Prostate gland (tissue), 2 donors: Measurements from ENCODE around the gene SLC38A1. TPM values are rescaled to one million over a fixed set of nuclear protein-coding genes. Genes with fewer than 3 reads are reported as not detected.
A peak's percentile ranks its signal among the peaks of the same experiment; 100 is the strongest.
"Not testable (repeated sequence)": the region's sequence is repeated elsewhere in the genome, so short reads cannot be mapped to it uniquely, and the experiment has no call there.

Experiments used
- DNase-seq: peaks from one replicate; pipeline ENCODE4 v3.0.0-alpha.2; 2019; ENCODE audit warnings: low spot score
- H3K27ac ChIP-seq, 2 donors: fragments of 200-600 bp; sonication (generic); 2 replicates each; pipeline ENCODE4 v1.5.1; 2017 to 2019
- H3K27me3 ChIP-seq: fragments of 200-600 bp; sonication (generic); replicated peaks from 2 replicates; pipeline ENCODE4 v1.5.1; 2019; ENCODE audit not compliant: insufficient read depth
- H3K36me3 ChIP-seq, 2 donors: fragments of 200-600 bp; sonication (generic); 1 replicate in 1 of 2; 2 replicates in 1 of 2; pipeline versions ENCODE4 v1.5.1 to v1.8.1; 2017 to 2019
- H3K4me1 ChIP-seq: fragments of 200-600 bp; sonication (generic); replicated peaks from 2 replicates; pipeline ENCODE4 v1.5.1; 2019
- H3K4me3 ChIP-seq, 2 donors: fragments of 200-600 bp; sonication (generic); 2 replicates each; pipeline ENCODE4 v1.5.1; 2017 to 2019
- H3K9me3 ChIP-seq: fragments of 200-600 bp; sonication (generic); 2 replicates; pipeline ENCODE4 v1.5.1; 2017
- CTCF ChIP-seq, 4 experiments: fragments of 200-600 bp in 2 of 4; fragments of 450-650 bp in 2 of 4; sonication (generic) in 2 of 4; IDR thresholded peaks; 1 replicate in 3 of 4; 2 replicates in 1 of 4; pipeline ENCODE4 v1.5.1; 2016 to 2019; ENCODE audit warnings: antibody characterized with exemption in 4 of 4, mild to moderate bottlenecking in 2 of 4, moderate library complexity in 2 of 4
- POLR2A ChIP-seq: fragments of 450-650 bp; IDR thresholded peaks from one replicate; pipeline ENCODE4 v1.6.1; 2016; ENCODE audit warnings: antibody characterized with exemption, mild to moderate bottlenecking
- POLR2AphosphoS5 ChIP-seq: sonication (generic); formaldehyde crosslinking; IDR thresholded peaks from one replicate; pipeline ENCODE4 v1.6.1; 2017; ENCODE audit warnings: antibody characterized with exemption
- WGBS: methylation state at CpG from one replicate; pipeline ENCODE4 v1.1.5; 2018; 5-methylcytosine and 5-hydroxymethylcytosine counted together
- intact Hi-C: fragments of 100-400 bp; cut with DNase I; formaldehyde crosslinking; loops from one replicate; pipeline ENCODE4 v1.14.2; 2022
- total RNA-seq, 2 donors: library from RNA; depleted of rRNA; stranded (reverse); fragments of >200 nt; gene quantifications; one replicate each; pipeline ENCODE4 v1.1.0, GENCODE V29; 2016

Gene SLC38A1
- total RNA-seq, 2 donors from 2014 or later = 24.1 to 45.1 TPM

GRCh38 chr12:46256942-46257341 is 11.9 kb downstream of the SLC38A1 start:
- H3K27me3 ChIP-seq = no peaks in the 10 kb centered on the region
- no peak for TF ChIP-seq POLR2A
- TF ChIP-seq POLR2AphosphoS5 = no peak
- TF ChIP-seq CTCF (IDR thresholded peaks at IDR 0.05) = no peak
- H3K4me3 ChIP-seq = no peak overlapping the region
- 65% methylated on average over 3 of the region's 3 CpGs for WGBS
- H3K27ac ChIP-seq = no peak overlapping the region
- H3K36me3 ChIP-seq = no peaks in the 10 kb centered on the region
- no peak for DNase-seq
- intact Hi-C loops = no loop called here
- no peaks in the 10 kb centered on the region for H3K9me3 ChIP-seq
- H3K4me1 ChIP-seq = no peaks in the 10 kb centered on the region

GRCh38 chr12:46253544-46254162 is 15.2 kb downstream of the SLC38A1 start:
- Histone ChIP-seq H3K4me1 (no peaks in the 10 kb centered on the region), H3K27ac (no peak overlapping the region), H3K9me3 (no peaks in the 10 kb centered on the region), H3K36me3 (no peaks in the 10 kb centered on the region), H3K27me3 (no peaks in the 10 kb centered on the region), H3K4me3 (no peak overlapping the region)
- WGBS = 98% methylated on average over 2 of the region's 2 CpGs
- intact Hi-C loops = no loop called here
- TF ChIP-seq POLR2A = no peak
- DNase-seq = no peak

- intact Hi-C loops, H3K4me3 ChIP-seq, DNase-seq, H3K36me3 ChIP-seq, H3K27ac ChIP-seq, H3K27me3 ChIP-seq, H3K9me3 ChIP-seq, H3K4me1 ChIP-seq: not testable (repeated sequence)
- 96% methylated on average over 5 of the region's 5 CpGs for WGBS
Observed at GRCh38 chr12:46251994-46252393, 16.8 kb downstream of the SLC38A1 start.

- intact Hi-C loops, H3K36me3 ChIP-seq: not testable (repeated sequence)
- WGBS = 82% methylated on average over 4 of the region's 4 CpGs
Observed at GRCh38 chr12:46249960-46250359, 18.9 kb downstream of the SLC38A1 start.

GRCh38 chr12:46246021-46246700 is 22.7 kb downstream of the SLC38A1 start:
- no peak overlapping the region for H3K4me3 ChIP-seq
- no peaks in the 10 kb centered on the region for H3K36me3 ChIP-seq
- no peak for DNase-seq
- H3K4me1 ChIP-seq = no peaks in the 10 kb centered on the region
- 93% methylated on average over 15 of the region's 15 CpGs for WGBS
- no peaks in the 10 kb centered on the region for H3K27me3 ChIP-seq
- intact Hi-C loops = no loop called here
- no peaks in the 10 kb centered on the region for H3K9me3 ChIP-seq
- H3K27ac ChIP-seq = peak overlapping the region in 1 of 2 donors; percentile 48
- TF ChIP-seq POLR2A (no peak), CTCF (IDR thresholded peaks at IDR 0.05) (no peak), POLR2AphosphoS5 (no peak)

More at GRCh38 chr12:46249960-46250359, 18.9 kb downstream of the SLC38A1 start:
- DNase-seq, H3K9me3 ChIP-seq, H3K4me1 ChIP-seq, H3K4me3 ChIP-seq, H3K27me3 ChIP-seq, H3K27ac ChIP-seq: not testable (repeated sequence)

GRCh38 chr12:46244997-46245396 is 23.8 kb downstream of the SLC38A1 start:
- Histone ChIP-seq H3K27me3 (no peaks in the 10 kb centered on the region), H3K4me3 (no peak overlapping the region), H3K9me3 (no peaks in the 10 kb centered on the region), H3K27ac (no peak overlapping the region), H3K4me1 (no peaks in the 10 kb centered on the region), H3K36me3 (no peaks in the 10 kb centered on the region)
- intact Hi-C loops = no loop called here
- DNase-seq = no peak
- no peak for TF ChIP-seq POLR2AphosphoS5
- TF ChIP-seq CTCF (IDR thresholded peaks at IDR 0.05) = no peak
- no peak for TF ChIP-seq POLR2A
